HL-60 (cell line): ENCODE data around the gene ZCWPW1.

Experiments used
- CTCF ChIP-seq: IDR thresholded peaks from one replicate; pipeline ENCODE4 v1.5.1; 2011; ENCODE audit warnings: low read length, control low read depth, inconsistent platforms; ENCODE audit not compliant: insufficient read depth
- POLR2AphosphoS5 ChIP-seq: IDR thresholded peaks from 2 replicates; pipeline ENCODE4 v1.6.1; 2012; ENCODE audit warnings: low read depth
- SPI1 ChIP-seq: IDR thresholded peaks from 2 replicates; pipeline ENCODE4 v1.6.1; 2012; ENCODE audit warnings: low read depth, mild to moderate bottlenecking, borderline replicate concordance
- TF ChIP-seq, protein P1 (sequence below): IDR thresholded peaks from 2 replicates; pipeline ENCODE4 v1.6.1; 2012; ENCODE audit warnings: low read depth; ENCODE audit not compliant: insufficient replicate concordance

GRCh38 chr7:100444311-100445278, 16.1 kb upstream of the ZCWPW1 start:
- TF ChIP-seq, protein P1, sequence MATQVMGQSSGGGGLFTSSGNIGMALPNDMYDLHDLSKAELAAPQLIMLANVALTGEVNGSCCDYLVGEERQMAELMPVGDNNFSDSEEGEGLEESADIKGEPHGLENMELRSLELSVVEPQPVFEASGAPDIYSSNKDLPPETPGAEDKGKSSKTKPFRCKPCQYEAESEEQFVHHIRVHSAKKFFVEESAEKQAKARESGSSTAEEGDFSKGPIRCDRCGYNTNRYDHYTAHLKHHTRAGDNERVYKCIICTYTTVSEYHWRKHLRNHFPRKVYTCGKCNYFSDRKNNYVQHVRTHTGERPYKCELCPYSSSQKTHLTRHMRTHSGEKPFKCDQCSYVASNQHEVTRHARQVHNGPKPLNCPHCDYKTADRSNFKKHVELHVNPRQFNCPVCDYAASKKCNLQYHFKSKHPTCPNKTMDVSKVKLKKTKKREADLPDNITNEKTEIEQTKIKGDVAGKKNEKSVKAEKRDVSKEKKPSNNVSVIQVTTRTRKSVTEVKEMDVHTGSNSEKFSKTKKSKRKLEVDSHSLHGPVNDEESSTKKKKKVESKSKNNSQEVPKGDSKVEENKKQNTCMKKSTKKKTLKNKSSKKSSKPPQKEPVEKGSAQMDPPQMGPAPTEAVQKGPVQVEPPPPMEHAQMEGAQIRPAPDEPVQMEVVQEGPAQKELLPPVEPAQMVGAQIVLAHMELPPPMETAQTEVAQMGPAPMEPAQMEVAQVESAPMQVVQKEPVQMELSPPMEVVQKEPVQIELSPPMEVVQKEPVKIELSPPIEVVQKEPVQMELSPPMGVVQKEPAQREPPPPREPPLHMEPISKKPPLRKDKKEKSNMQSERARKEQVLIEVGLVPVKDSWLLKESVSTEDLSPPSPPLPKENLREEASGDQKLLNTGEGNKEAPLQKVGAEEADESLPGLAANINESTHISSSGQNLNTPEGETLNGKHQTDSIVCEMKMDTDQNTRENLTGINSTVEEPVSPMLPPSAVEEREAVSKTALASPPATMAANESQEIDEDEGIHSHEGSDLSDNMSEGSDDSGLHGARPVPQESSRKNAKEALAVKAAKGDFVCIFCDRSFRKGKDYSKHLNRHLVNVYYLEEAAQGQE, result no peak
- TF ChIP-seq CTCF (no peak), SPI1 (no peak), POLR2AphosphoS5 (no peak)
